ENCODE results near the gene HOXC5. TPM values are rescaled to one million over a fixed set of nuclear protein-coding genes. Genes with fewer than 3 reads are reported as not detected.

The HOXC5 gene
- polyA plus RNA-seq, 4 donors, result 1.5 to 7.8 (median 3.0) TPM

DNA sequence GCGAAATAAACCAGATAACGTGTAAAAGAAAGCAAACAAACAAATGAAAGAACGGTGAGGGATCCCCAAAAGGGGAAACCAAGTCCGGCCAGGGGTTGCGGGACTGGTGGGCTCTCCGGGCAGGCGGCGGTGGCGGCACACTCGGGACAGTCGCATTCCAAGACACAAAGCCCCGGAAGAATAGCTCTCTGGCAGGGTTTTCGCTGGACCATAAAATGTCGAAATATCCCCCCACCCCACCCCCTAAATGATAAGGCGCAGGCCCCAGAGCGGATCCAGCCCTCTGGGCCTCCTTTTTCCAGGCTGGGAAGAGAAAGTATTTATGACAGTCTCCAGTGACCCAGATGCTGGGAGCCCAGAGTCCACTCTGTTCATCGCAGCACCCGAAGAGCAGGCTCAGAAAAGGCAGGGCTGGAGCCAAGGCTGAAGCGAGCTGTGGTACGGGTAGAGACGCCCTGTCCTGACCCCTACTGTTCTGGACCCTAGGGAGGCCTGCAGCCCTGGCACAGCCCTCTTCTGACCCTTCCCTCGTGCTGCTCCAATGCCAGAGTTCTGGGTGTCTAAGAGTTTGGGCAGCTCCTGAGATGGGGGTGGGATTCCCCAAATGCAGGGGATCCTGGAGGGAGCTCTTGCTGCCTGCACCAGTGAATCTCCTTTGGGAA lies 26.2 kb upstream of the HOXC5 start:
- DNase-seq (ENCODE audit: low read depth in 4 of 4, low spot score in 3 of 4), result no peak

GRCh38 chr12:54007538-54008259 lies 25.2 kb upstream of the HOXC5 start:
- no peak for DNase-seq (ENCODE audit: low read depth in 4 of 4, low spot score in 3 of 4)

DNA sequence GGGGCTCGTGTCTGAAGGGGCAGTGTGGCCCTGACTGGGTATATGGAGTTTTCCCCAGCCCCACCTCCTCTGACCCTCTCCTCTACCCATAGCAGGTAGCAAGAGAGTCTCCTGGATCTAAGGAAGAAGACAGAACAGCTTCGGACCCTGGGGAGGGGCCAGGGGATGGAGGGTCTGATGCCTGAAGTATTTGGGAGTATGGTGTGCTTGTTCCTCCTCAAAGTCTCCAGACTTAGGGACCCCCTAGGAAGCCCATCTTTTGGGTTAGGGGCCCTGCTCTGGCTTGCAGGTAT lies 24.6 kb upstream of the HOXC5 start:
- DNase-seq (ENCODE audit: low read depth in 4 of 4, low spot score in 3 of 4), result no peak

GRCh38 chr12:54009171-54010052 lies 23.4 kb upstream of the HOXC5 start:
- DNase-seq (ENCODE audit: low read depth in 4 of 4, low spot score in 3 of 4), result no peak

- no peak for DNase-seq (ENCODE audit: low read depth in 4 of 4, low spot score in 3 of 4)
Measured at GRCh38 chr12:54010053-54010971, 22.5 kb upstream of the HOXC5 start.

DNA sequence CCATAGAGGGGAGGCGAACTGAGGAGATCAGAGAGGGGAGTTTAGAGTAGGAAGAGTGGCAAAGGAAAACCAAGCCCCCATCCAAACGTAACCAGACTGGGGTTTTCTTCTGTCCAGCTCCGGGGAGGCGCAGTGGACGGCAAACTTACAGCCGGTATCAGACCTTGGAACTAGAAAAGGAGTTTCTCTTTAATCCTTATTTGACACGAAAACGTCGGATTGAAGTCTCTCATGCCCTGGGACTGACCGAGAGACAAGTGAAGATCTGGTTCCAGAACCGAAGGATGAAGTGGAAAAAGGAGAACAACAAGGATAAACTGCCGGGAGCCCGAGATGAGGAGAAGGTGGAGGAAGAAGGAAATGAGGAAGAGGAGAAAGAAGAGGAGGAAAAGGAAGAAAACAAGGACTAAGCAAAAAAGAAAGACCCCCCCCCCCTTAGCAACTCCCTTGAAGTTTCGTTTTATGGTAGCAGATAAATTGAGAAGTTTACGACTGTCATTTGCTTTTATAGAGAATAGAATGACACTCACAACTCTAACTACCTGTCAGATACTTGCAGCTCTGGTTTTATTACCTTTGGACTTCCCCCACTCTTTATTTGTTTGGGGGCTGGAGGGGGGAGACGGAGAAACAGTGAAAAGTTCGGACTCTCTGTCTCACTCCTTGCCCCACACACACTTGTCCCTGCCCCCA lies 21.7 kb upstream of the HOXC5 start:
- DNase-seq (ENCODE audit: low read depth in 4 of 4, low spot score in 3 of 4), result no peak

- DNase-seq (ENCODE audit: low read depth in 4 of 4, low spot score in 3 of 4), result no peak
Measured at GRCh38 chr12:54011665-54012532, 21.0 kb upstream of the HOXC5 start.

DNA sequence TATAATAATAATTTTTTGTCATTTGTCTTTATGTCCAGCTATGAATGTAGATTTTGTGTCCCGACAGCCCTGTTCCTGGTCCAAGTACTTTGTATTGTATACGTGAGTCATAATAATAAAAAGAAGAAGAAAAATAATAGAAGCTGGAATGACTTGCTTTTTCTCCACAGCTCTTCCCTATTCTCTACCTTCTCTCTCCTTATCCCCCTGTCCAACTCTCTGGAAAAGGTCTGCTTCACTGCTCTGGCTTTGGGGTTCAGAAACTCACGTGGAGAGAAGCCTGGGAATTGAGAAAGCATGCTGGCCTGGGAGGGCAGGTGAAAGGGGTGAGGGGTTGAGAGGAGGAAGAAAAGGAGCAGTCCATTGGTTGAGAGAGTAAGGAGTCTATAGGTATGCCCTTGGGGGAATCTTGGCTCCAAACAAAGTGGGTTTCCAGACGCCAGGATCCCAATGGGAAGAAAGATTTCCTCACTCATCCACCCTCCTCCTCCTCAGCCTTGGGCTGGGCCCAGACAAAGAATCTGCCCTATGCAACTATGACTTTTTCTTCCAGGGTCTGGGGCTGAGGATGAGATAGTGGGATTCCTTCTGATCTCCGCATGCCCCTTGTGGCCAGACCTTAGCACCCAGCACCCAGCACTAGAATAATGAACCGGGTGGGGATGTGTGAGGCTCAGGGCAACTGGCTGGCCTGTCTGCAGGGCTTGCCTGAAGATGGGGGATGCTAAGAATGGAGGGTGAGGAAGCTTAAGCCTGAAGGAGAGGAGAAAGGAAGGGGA lies 20.0 kb upstream of the HOXC5 start:
- DNase-seq (ENCODE audit: low read depth in 4 of 4, low spot score in 3 of 4), result no peak

- DNase-seq (ENCODE audit: low read depth in 4 of 4, low spot score in 3 of 4), result no peak
Measured at GRCh38 chr12:54014377-54015017, 18.4 kb upstream of the HOXC5 start.

- no peak for DNase-seq (ENCODE audit: low read depth in 4 of 4, low spot score in 3 of 4)
Measured at GRCh38 chr12:54015018-54015931, 17.6 kb upstream of the HOXC5 start.

DNA sequence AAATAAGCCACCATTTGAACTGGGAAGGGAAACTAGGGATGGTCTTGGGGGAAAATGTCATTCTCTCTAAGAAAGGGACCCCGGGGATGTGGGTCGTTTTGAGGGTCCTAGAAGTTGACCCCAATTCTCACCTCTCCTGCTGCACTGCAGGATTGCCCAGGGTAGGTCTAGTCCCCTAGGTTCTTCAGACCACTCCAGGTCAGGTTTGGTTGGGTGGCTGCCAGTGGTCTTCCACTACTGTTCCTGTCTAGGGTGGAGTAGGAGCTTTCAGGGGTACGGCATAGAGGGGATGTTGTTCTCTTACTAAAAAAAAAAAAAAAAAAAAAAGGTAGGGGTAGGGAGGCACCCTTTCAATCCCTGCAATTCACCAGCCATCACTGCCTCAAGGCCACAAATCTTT lies 16.8 kb upstream of the HOXC5 start:
- no peak for DNase-seq (ENCODE audit: low read depth in 4 of 4, low spot score in 3 of 4)

GRCh38 chr12:54016478-54016964 lies 16.3 kb upstream of the HOXC5 start:
- DNase-seq (ENCODE audit: low read depth in 4 of 4, low spot score in 3 of 4), result peak in 1 of 4 donors; percentile 91

GRCh38 chr12:54017027-54017788 lies 15.6 kb upstream of the HOXC5 start:
- DNase-seq (ENCODE audit: low read depth in 4 of 4, low spot score in 3 of 4), result no peak

- DNase-seq (ENCODE audit: low read depth in 4 of 4, low spot score in 3 of 4), result peak in 1 of 4 donors; percentile 79
Measured at GRCh38 chr12:54017878-54018467, 14.9 kb upstream of the HOXC5 start.

GRCh38 chr12:54018468-54018984 lies 14.3 kb upstream of the HOXC5 start:
- DNase-seq (ENCODE audit: low read depth in 4 of 4, low spot score in 3 of 4), result no peak

Measured in left renal pelvis (tissue), 4 donors.